Transverse colon (tissue), 4 donors: Measurements from ENCODE around the gene AP4E1. TPM values are rescaled to one million over a fixed set of nuclear protein-coding genes. Genes with fewer than 3 reads are reported as not detected.

ENCODE experiments used
- DNase-seq: peaks from one replicate; pipeline ENCODE4 v3.0.0-alpha.2; 2019
- H3K27ac ChIP-seq, 4 donors: fragments of 200-600 bp; sonication (generic); 2 replicates each; pipeline ENCODE4 v1.5.1; 2016 to 2018; ENCODE audit warnings: inconsistent platforms in 4 of 4
- H3K27me3 ChIP-seq: fragments of 200-600 bp; sonication (generic); 2 replicates; pipeline ENCODE4 v1.5.1; 2017; ENCODE audit warnings: inconsistent platforms
- H3K36me3 ChIP-seq, 4 donors: fragments of 200-600 bp; sonication (generic); 2 replicates each; pipeline ENCODE4 v1.5.1; 2017 to 2019; ENCODE audit warnings: inconsistent platforms in 4 of 4
- H3K4me1 ChIP-seq, 4 donors: fragments of 200-600 bp; sonication (generic); 2 replicates each; pipeline ENCODE4 v1.5.1; 2017 to 2020; ENCODE audit warnings: inconsistent platforms in 4 of 4
- H3K4me3 ChIP-seq, 4 donors: fragments of 200-600 bp; sonication (generic); 1 replicate in 1 of 4; 2 replicates in 3 of 4; pipeline versions ENCODE4 v1.5.1 to v1.6.1; 2017 to 2019; ENCODE audit warnings: inconsistent platforms in 4 of 4
- H3K9me3 ChIP-seq, 2 donors: fragments of 200-600 bp; sonication (generic); 2 replicates each; pipeline ENCODE4 v1.5.1; 2017 to 2019; ENCODE audit warnings: inconsistent platforms in 2 of 2
- CTCF ChIP-seq, 5 experiments: fragments of 200-600 bp in 3 of 5; fragments of 450-650 bp in 2 of 5; sonication (generic) in 3 of 5; IDR thresholded peaks; 1 replicate in 2 of 5; 2 replicates in 3 of 5; pipeline ENCODE4 v1.5.1; 2016 to 2017; ENCODE audit warnings: antibody characterized with exemption in 5 of 5, inconsistent platforms in 3 of 5, mild to moderate bottlenecking in 2 of 5, moderate library complexity in 1 of 5
- EP300 ChIP-seq: sonication (generic); formaldehyde crosslinking; IDR thresholded peaks from one replicate; pipeline ENCODE4 v1.6.1; 2017; ENCODE audit warnings: antibody characterized with exemption, low read depth
- POLR2A ChIP-seq: fragments of 450-650 bp; IDR thresholded peaks from one replicate; pipeline ENCODE4 v1.6.1; 2016; ENCODE audit warnings: antibody characterized with exemption, mild to moderate bottlenecking, moderate library complexity
- POLR2AphosphoS5 ChIP-seq, 3 donors: sonication (generic); formaldehyde crosslinking; IDR thresholded peaks; one replicate each; pipeline ENCODE4 v1.6.1; 2016; ENCODE audit warnings: antibody characterized with exemption in 3 of 3
- WGBS, 2 donors: methylation state at CpG; one replicate each; pipeline ENCODE4 v1.1.5; 2018; ENCODE audit warnings: low coverage in 1 of 2; 5-methylcytosine and 5-hydroxymethylcytosine counted together
- in situ Hi-C, 4 donors: fragments of 200-750 bp; cut with MboI; loops; one replicate each; pipeline versions ENCODE4 v1.15.0 to v1.15.1; 2017; ENCODE audit warnings: low sequenced_read_pairs in 3 of 4, low pct_ligation_motif_present in 1 of 4, low pct_unique_long_range_greater_than_20kb in 1 of 4
- intact Hi-C: fragments of 100-400 bp; cut with DNase I; formaldehyde crosslinking; loops from one replicate; pipeline ENCODE4 v1.15.1; 2023; ENCODE audit warnings: low total_unique reads
- total RNA-seq, 4 donors: library from RNA; depleted of rRNA; stranded (reverse); fragments of >200 nt; gene quantifications; one replicate each; pipeline ENCODE4 v1.1.0, GENCODE V29; 2016

AP4E1 gene
- total RNA-seq, 4 donors from 2014 or later = 6.0 to 22.4 (median 9.9) TPM

- Histone ChIP-seq H3K27ac (no peak overlapping the region), H3K27me3 (no peaks in the 10 kb centered on the region), H3K36me3 (peaks cover 0 to 68% (median 22%) of the 10 kb centered on the region in 4 donors), H3K4me1 (no peaks in the 10 kb centered on the region), H3K9me3 (peaks cover 13 to 20% of the 10 kb centered on the region in 2 donors), H3K4me3 (no peak overlapping the region)
- intact Hi-C loops = no loop called here
- in situ Hi-C loops = loop anchor here in 1 of 4 donors (25.0 kb wide), 1 partner anchor 92 kb away; no protein-coding TSS in a partner anchor
- no peak for DNase-seq
- 88 to 90% methylated on average over 1 to 2 of the region's 2 CpGs for WGBS, 2 donors
- TF ChIP-seq CTCF (IDR thresholded peaks at IDR 0.05) (no peak), POLR2A (no peak), EP300 (no peak), POLR2AphosphoS5 (IDR thresholded peaks at IDR 0.05) (no peak)
These were observed 62.0 kb downstream of the AP4E1 start for GRCh38 chr15:50970524-50970923.

GRCh38 chr15:50971115-50971514 is 62.6 kb downstream of the AP4E1 start:
- intact Hi-C loops = no loop called here
- no peak overlapping the region for H3K4me3 ChIP-seq
- H3K9me3 ChIP-seq = peaks cover 13 to 20% of the 10 kb centered on the region in 2 donors
- H3K4me1 ChIP-seq = no peaks in the 10 kb centered on the region
- no peak overlapping the region for H3K27ac ChIP-seq
- peaks cover 0 to 68% (median 22%) of the 10 kb centered on the region in 4 donors for H3K36me3 ChIP-seq
- DNase-seq = no peak
- in situ Hi-C loops = loop anchor here in 1 of 4 donors (25.0 kb wide), 1 partner anchor 91 kb away; no protein-coding TSS in a partner anchor
- H3K27me3 ChIP-seq = no peaks in the 10 kb centered on the region
- TF ChIP-seq EP300 (no peak), POLR2A (no peak), CTCF (IDR thresholded peaks at IDR 0.05) (no peak), POLR2AphosphoS5 (IDR thresholded peaks at IDR 0.05) (no peak)

GRCh38 chr15:50971542-50971941 is 63.1 kb downstream of the AP4E1 start:
- intact Hi-C loops = no loop called here
- H3K9me3 ChIP-seq = peaks cover 13 to 20% of the 10 kb centered on the region in 2 donors
- DNase-seq = no peak
- TF ChIP-seq EP300 = no peak
- no peak for TF ChIP-seq POLR2AphosphoS5 (IDR thresholded peaks at IDR 0.05)
- TF ChIP-seq CTCF (IDR thresholded peaks at IDR 0.05) = no peak
- no peak for TF ChIP-seq POLR2A
- H3K27ac ChIP-seq = no peak overlapping the region
- no peaks in the 10 kb centered on the region for H3K4me1 ChIP-seq
- H3K27me3 ChIP-seq = no peaks in the 10 kb centered on the region
- in situ Hi-C loops = loop anchor here in 1 of 4 donors (25.0 kb wide), 1 partner anchor 91 kb away; no protein-coding TSS in a partner anchor
- peaks cover 0 to 68% (median 22%) of the 10 kb centered on the region in 4 donors for H3K36me3 ChIP-seq
- no peak overlapping the region for H3K4me3 ChIP-seq

- Histone ChIP-seq H3K27ac (no peak overlapping the region), H3K9me3 (peaks cover 13 to 20% of the 10 kb centered on the region in 2 donors), H3K36me3 (peaks cover 0 to 71% (median 21%) of the 10 kb centered on the region in 4 donors), H3K4me3 (no peak overlapping the region), H3K27me3 (no peaks in the 10 kb centered on the region), H3K4me1 (no peaks in the 10 kb centered on the region)
- DNase-seq = no peak
- WGBS, 2 donors = 78 to 94% methylated on average over 4 of the region's 4 CpGs
- in situ Hi-C loops = loop anchor here in 1 of 4 donors (25.0 kb wide), 1 partner anchor 89 kb away; no protein-coding TSS in a partner anchor
- TF ChIP-seq POLR2A (no peak), EP300 (no peak), CTCF (IDR thresholded peaks at IDR 0.05) (no peak), POLR2AphosphoS5 (IDR thresholded peaks at IDR 0.05) (no peak)
- intact Hi-C loops = no loop called here
These were observed 65.1 kb downstream of the AP4E1 start for GRCh38 chr15:50973605-50974004.
